ENCODE results near the gene CEACAM1.
"Not testable (repeated sequence)": the region's sequence is repeated elsewhere in the genome, so short reads cannot be mapped to it uniquely, and the experiment has no call there.

Gene CEACAM1

DNA sequence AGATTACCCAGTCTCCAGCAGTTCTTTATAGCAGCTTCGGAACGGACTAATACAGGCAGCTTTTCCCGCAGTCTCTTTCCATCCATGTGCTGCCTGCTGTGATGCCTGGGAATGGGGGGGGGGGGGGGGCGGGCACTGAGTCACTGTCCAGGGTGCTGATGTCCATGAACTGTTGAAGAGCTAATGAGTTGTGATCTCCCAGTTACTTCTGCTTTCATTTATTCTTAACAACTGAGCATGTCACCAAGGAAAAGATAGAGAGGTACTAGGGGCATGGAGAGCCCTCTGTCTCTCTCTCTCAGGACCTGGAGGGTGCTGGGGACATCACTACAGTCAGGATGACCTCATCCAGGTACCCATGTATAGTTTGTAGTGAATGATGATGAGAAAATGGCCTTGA is 20.3 kb upstream of the CEACAM1 start:
- DNase-seq (no peak), ATAC-seq (no peak)

DNA sequence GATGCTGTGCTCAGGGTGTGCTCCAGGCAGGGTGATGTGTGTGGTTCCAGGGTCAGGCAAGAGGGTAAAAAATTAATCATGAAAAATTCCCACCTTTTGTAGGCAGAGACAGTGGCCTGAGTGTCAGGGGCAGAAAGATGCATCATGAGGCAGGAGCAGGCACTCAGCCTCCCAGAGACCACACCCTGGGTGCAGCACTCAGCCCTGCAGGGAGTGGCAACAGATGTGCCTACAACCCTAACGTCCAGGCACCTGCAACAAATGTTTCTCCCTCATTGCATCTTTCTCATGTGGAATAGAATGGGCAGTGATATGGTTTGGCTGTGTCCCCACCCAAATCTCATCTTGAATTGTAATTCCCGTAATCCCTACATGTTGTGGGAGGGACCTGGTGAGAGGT is 19.6 kb upstream of the CEACAM1 start:
- no peak for DNase-seq
- ATAC-seq, result no peak

DNA sequence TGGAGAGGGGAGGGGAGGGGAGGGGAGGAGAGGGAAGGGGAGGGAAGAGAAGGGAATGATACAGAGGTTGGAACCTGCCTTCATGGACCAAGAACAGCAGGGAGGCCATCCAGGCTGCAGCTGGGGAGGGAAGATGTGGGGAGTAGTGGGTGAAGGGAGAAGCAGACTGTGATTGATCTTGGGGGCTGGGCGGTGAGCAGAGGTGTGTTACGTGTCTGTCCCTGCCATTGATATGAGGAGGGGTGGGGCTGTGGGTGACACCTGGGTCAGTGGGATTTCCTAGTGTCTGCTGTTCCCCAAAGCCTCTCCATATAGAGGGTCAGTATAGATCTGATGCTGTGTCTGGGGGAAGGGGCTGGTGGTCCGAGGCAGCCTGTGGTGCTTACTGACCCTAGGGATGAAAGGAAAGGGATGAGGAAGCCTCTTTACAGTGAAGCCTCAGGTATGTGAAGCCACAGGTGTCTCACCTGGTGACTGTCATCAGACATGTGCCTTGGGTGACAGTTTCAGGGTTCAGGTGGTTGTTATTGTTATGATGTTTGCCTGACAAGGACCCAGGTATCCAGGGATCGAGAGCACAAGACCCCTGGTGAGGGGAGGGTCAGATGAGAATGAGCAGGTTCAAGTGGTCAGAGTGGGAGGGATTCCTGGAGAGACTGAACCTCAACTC is 18.7 kb upstream of the CEACAM1 start:
- no peak for DNase-seq
- ATAC-seq, result no peak

DNA sequence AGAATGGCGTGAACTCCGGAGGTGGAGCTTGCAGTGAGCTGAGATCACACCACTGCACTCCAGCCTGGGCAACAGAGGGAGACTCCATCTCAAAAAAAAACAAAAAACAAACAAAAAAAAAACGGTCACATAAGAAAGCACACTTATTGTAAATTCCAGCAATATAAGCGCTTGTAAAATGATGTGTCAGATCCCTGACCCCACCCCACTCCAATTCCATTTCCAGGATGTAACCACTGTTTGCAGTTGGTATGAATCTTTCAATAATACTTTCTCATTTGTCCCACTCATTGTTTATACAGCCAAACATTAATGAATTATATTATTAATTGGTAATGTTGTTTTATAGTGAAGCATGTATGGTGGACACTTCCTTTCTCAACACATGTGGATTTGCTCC is 15.9 kb upstream of the CEACAM1 start:
- ATAC-seq (no peak), DNase-seq (no peak)

DNA sequence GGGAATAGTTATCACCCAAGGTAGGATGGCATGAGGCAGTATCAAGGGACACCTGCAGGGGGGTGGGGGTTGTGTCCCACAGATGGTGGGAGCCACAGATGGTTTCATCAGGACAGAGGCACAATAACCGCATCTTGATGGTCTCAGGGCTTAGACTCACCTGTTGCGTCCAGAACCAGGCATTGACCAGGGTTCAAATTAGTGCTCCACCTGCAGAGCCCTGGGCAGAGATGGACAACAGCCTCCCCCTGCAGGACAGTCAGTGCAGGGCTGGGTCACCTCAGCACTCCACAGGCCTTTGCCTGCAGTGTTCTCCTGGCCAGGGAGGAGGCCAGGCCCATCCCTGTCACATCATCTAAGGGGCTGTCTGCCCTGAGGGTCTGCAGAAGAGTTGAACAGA is 14.5 kb upstream of the CEACAM1 start:
- ATAC-seq (no peak), DNase-seq (no peak)

DNA sequence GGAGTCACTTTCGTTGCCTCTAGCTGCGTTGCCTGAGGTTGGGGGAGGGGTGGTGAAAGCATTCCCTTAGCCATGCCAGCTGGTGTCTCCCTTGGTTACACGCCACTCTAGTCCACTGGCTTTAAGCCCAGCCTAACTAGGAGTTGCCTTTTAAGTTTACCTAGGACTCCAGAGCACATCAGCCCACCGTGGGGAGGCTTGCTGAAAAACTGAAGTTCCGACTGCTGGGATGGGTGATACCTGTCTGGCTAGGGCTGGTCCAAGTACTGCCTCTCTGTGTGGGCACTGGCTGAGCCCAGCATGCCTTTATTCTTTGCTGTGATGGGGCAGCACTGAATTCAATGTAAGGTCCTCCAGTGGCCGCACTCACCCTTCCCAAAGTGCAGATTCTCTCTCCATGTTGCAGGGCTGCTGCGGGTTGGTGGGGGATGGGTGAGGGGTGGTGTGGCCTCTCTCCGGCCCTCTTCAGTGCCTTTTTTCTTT is 11.8 kb upstream of the CEACAM1 start:
- ATAC-seq (no peak), DNase-seq (no peak)

DNA sequence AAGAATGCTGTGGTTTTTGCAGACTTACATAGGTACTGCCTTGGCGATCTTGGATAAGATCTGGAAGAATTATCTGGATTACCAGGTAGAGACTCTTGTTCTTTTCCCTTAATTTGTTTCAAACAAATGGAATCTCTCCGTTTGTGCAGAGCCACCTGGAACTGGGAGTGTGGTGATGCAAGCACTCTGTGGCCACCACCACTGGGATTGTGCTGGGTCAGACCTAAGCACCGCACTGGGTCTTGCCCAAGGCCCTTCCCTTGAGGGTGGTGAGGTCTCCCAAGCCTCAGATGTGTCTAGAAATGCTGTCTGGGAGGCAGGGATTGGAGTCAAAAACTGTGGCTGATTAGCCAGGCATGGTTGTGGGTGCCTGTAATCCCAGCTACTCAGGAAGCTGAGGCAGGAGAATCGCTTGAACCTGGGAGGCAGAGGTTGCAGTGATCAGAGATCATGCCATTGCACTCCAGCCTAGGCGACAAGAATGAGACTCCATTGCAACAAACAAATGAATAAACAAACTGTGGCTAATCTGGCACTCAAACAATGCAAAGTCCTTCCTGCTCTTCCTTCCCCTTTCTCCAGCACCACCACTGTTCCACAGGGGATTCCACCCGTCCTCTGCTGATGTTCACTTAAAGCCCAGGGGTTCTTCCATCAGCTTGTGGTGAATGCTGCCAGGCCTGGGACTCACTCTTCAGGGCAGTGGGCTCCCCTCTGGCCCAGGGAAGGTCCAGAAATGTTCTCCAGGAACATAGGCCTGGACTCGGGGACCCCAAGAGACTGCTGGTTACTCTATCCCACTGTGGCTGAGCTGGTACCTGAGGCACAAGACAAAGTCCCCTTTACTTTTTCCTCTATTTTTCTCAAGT is 10.8 kb upstream of the CEACAM1 start:
- ATAC-seq (no peak), DNase-seq (no peak)

DNA sequence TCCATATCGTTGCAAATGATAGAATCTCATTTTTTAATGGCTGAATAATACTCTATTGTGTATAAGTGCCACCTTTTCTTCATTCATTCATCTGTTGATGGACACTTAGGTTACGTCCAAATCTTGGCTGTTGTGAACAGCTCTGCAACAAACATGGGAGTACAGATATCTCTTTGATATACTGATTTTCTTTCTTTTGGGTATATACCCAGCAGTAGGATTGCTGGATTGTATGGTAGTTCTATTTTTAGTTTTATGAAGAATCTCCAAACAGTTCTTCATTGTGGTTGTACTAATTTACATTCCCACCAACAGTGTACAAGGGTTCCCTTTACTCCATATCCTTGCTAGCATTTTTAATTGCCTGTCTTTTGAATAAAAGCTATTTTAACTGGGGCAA is 7.0 kb upstream of the CEACAM1 start:
- not testable (repeated sequence) for ATAC-seq, DNase-seq

DNA sequence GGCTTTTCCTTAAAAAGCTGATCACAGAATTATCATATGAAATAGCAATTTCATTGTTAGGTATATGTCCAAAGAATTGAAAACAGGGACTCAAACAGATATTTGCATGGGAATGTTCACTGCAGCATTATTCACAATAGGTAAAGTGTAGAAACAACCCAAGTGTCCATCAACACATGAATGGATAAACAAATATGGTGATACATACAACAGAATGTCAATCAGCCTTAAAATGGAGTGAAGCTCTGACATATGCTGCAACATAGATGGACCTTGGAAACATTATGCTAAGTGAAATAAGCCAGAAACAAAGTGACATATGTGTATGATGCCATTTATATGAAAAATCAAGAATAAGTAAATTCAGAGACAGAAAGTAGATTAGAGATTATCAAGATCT is 6.1 kb upstream of the CEACAM1 start:
- no peak for ATAC-seq
- DNase-seq, result no peak

DNA sequence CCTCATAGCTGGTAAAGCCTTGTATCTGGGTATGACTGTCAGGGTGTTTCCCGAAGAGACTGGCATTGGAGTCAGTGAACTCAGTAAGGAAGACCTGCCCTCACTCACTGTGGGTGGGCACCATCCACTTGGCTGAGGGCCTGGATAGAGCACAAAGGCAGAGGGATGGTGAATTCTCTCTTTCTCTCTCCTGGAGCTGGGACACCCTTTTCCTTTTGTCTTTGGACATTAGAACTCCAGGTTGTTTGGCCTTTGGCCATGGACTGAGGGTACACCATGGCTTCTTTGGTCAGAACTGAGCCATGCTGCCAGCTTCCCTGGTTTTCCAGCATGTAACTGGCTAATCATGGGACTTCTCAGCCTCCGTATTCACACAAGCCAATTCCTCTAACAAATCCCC is 4.6 kb upstream of the CEACAM1 start:
- DNase-seq (no peak), ATAC-seq (no peak)

DNA sequence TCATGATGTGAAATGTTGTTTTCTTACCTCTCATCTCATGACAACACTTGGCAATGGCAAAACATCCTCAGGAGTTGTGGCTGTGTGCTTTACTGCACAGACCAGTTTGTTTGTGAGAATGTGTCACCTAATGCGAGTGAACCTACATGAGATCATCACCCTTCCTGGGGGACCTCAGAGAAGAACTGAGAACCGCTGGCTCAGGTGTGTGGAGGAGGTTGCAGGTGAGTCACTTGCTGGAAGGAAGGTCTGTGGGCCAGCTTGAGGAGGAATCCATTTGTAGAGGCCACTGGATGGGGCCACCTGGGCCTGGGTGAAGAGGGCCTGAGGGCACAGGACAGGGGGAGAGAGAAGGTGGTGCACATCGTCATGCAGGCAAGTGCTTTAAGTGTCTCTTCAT is 3.0 kb upstream of the CEACAM1 start:
- ATAC-seq (no peak), DNase-seq (no peak)

DNA sequence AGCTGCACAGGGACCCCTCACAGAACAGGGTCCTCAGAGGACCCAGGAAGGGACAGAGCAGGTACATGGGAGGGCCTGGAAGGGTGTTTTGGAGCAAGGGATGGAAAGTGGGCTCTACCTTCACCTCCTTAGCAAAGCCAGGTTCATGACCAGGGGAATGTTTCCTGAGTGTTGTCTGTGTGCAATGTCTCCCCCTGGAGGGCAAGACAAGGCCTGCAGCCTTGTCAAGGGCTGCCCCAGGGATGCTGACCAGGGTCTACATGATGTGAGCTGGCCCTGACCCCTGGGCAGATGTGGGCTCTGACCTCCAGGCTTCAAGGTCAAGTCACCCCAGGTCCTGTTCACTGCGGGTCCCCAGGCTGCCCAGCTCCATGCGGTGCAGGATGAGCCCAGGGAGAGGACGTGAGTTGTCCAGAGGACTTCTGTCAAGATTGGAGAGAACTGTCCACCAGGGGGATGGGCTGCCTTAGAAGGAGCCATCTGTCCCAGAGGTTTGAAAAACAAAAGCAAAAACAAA is 1.0 kb upstream of the CEACAM1 start:
- DNase-seq, result peak; percentile 75
- ATAC-seq, result peak; percentile 60

DNA sequence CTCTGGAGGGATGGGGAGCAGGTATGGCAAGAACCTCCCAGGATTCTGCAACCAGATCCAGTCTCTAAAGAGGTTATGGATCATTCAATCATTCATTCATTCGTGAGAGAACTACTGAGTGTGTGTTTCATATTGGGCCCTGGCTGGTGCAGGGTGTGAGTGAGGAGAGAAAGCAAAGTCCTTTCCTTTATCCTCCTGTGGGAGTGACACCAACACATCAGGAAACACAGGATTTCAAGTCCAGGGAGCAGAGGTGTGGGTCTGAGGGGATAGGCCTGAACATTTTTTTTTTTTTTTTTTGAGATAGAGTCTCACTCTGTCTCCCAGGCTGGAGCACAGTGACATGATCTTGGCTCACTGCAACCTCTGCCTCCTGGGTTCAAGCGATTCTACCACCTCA is 3.3 kb downstream of the CEACAM1 start:
- DNase-seq (no peak), ATAC-seq (no peak)

DNA sequence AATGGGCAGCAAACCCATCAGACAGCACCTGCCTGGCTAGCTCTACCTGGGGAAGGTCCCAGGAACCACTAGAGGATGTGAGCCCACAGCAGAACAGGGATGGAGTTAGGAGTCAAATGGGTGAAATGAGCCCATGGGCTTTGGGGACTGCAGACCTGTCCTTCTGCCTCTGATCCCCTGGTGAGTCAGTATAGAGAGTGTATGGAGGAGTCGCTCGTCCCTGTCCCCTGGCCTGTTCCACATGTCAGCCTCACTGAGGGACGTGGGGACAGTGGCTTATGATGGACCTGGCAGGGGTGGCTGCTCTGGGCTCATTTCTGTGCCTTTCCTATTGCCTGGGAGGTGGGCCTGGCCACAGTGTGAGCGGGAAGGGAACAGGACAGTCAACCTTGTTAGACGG is 4.0 kb downstream of the CEACAM1 start:
- no peak for DNase-seq
- ATAC-seq, result no peak

DNA sequence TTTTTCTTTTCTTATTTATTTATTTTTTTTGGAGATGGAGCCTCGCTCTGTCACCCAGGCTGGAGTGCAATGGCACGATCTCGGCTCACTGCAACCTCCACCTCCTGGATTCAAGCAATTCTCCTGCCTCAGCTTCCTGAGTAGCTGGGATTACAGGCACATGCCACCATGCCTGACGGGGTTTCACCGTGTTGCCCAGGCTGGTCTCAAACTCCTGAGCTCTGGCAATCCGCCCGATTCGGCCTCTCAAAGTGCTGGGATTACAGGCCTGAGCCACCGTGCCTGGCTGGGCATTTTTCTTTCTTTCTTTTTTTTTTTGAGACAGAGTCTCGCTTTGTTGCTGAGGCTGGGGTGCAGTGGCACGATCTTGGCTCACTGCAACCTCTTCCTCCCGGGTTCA is 6.0 kb downstream of the CEACAM1 start:
- not testable (repeated sequence) for DNase-seq, ATAC-seq

DNA sequence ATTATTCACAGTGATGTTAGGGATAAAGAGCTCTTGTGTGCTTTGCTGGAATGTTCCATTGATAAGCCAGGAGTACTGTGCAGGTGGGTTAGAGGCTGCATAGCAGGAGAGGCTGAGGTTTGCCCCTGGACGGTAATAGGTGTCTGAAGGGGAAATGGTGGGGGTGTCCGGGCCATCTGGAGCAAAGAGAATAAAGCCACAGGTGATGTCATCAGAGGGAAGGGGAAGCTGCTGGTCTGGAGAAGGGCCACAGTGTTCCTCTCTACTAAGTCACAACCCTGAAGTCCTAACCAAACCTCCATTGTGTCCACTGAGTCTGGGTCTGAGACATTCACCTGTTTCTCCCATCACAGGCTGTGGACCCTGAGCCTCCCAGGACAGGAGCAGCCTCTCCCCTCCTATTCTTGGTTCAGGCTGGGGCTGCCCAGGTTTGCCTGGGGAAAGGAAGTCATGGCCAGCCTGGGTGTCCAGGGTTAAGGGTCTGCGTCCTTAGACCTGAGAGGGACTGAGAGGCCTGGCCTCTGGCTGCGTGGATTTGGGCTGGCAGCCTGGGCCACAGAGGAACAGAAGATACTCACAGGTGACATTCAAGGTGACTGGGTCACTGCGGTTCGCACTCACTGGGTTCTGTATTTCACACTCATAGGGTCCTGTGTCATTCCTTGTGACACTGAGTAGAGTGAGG is 6.8 kb downstream of the CEACAM1 start:
- DNase-seq, result no peak
- ATAC-seq, result no peak

DNA sequence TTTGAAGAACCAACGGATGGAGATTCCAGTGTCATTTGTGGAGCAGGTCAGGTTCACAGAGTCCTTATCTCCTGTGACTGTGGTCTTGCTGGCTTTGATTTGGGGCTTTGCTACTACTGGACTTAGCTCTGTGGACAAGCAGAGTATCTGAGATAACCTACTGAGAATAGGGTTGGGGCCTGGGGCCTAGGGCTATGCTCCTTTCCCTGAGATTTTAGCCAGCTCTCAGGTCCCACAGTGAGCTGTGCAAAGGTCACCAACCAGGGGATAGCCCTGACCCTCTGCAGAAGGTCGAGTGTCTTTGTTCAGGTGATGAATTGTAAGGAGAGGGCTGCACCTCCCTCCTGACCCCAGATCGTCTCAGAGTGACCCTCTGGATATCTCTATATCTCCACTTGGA is 9.2 kb downstream of the CEACAM1 start:
- ATAC-seq, result no peak

DNA sequence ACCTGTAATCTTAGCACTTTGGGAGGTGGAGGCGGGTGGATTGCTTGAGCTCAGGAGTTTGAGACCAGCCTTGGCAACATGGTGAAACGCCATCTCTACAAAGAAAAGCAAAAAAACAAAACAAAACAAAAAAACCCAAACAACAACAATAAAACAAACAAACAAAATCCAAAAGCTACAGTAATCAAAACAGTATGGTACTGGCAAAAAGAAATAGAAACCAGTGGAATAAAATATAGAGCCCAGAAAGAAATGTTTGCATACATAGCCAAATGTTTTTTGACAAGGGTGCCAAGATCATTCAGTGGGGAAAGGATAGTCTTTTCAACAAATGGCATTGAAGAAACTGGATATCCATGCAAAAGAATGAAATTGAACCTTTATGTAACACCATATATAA is 11.5 kb downstream of the CEACAM1 start:
- ATAC-seq (no peak), DNase-seq (no peak)

More for the DNA sequence above, 9.2 kb downstream of the CEACAM1 start:
- DNase-seq, result no peak

DNA sequence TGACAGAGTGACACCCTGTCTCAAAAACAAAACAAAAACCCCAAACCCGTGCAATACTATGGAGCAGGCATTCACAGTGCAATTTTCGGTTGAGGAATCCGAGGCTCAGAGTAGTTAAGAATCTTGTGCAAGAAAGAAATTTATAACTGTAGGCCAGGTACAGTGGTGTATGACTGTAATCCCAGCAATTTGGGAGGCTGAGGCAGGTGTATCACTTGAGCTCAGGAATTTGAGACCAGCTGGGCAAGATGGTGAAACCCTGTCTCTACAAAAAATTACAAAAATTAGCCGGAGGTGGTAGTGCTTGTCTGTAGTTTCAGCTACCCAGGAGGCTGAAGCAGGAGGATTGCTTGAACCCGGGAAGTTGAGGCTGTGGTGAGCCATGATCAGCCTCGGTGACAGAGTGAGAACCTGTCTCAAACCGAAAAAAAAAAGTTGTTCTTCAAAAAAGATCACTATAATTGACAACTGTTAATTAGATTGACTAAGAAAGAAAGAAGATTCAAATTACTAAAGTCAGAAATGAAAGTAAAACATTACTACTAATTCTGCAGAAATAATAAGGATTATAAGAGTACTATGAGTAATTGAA is 12.9 kb downstream of the CEACAM1 start:
- ATAC-seq (no peak), DNase-seq (no peak)

DNA sequence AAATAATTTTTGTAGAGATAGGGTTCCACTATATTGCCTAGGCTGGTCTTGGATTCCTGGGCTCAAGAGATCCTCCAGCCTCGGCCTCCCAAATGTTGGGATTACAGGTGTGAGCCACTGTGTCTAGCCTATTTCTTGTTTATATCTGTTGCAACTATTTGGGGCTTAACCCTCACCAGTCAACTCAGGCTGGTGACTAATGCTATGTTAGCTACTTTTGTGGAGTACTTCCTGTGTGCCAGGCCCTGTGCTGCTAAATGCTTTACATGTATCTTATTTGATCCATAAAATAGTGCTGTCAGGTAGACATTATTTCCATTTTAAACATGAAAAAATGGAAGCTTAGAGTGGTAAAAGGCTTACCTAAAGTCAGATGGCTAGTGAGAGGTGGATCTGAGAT is 13.8 kb downstream of the CEACAM1 start:
- DNase-seq (no peak), ATAC-seq (no peak)

DNA sequence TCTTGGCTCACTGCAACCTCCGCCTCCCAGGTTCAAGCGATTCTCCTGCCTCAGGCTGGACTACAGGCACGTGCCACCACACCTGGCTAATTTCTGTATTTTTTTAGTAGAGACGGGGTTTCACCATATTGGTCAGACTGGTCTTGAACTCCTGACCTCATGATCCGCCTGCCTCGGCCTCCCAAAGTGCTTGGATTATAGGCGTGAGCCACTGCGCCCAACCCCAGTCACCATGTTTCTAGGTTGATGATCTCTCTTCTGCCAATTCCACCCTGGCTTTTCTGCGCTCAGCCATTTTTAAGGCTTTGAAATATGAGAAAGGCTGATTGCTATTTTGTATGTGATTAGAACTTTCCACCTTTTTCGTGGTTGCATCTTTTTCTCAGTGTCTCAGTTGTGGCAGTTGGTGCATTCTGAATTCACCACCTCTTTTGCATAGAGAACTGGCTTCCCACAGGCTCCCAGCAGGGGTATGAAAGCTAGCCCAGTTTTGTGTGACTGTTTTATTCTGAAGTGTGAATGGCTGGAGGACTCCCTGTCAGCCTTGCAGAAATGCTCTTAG is 15.5 kb downstream of the CEACAM1 start:
- peak; percentile 28 for DNase-seq
- peak; percentile 94 for ATAC-seq

DNA sequence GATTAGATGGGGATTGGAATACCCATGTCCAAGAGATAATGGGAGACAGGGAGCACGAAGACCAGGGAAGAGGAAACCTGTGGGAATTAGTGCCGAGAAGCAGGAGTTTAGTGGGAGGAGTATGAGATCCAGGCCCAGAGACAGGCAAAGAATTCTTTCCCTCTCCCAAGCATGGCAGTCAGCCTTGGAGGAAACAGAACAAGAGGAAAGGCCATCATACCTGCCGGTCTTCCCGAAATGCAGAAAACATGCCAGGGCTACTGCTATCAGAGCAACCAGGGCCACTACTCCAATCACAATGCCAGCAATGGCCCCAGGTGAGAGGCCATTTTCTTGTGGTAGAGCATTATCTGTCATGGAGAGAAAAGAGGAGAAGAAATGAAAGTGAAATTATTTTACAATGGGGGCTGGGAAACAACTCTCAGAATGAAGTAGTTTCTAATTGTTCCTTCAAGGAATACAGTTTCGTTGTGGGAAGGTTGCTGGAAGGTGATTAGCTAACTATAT is 16.1 kb downstream of the CEACAM1 start:
- DNase-seq (no peak), ATAC-seq (no peak)

Data from stimulated activated naive CD8-positive, alpha-beta T cell treated with anti-CD3 and anti-CD28 coated beads, Interleukin-15, Interleukin-2, amounts not matched to agents 100 U/mL and 50 U/mL, for 24 hours (primary cell).